Natural killer cell (primary cell): ENCODE results near the gene CNRIP1. TPM values are rescaled to one million over a fixed set of nuclear protein-coding genes. Genes with fewer than 3 reads are reported as not detected.

ENCODE experiments used
- ATAC-seq, 3 donors: fragments of 150-1000 bp in 2 of 3; fragments of 200-7000 bp in 1 of 3; cut with Tn5 transposase; 1 replicate in 1 of 3; 2 replicates in 2 of 3; pipeline ENCODE4 v1.10.0; 2021; ENCODE audit warnings: mild to moderate bottlenecking in 2 of 3, moderate library complexity in 2 of 3
- DNase-seq, 2 donors: peaks; one replicate each; pipeline versions ENCODE4 v3.0.0 to v3.0.0-alpha.2; 2013 to 2021; ENCODE audit warnings: mixed read lengths in 1 of 2
- H3K27ac ChIP-seq: one replicate; pipeline ENCODE4 v1.5.1; 2013; ENCODE audit warnings: mild to moderate bottlenecking, low read length
- H3K27me3 ChIP-seq: one replicate; pipeline ENCODE4 v1.6.1; 2013; ENCODE audit warnings: low read length; ENCODE audit not compliant: control insufficient read depth, insufficient read depth
- H3K36me3 ChIP-seq: one replicate; pipeline ENCODE4 v1.6.1; 2013; ENCODE audit warnings: low read length; ENCODE audit not compliant: control insufficient read depth, insufficient read depth
- H3K4me1 ChIP-seq: one replicate; pipeline ENCODE4 v1.6.1; 2013; ENCODE audit warnings: low read length; ENCODE audit not compliant: control insufficient read depth, insufficient read depth
- H3K4me3 ChIP-seq: one replicate; pipeline ENCODE4 v1.5.1; 2013; ENCODE audit warnings: low read length
- H3K9me3 ChIP-seq: one replicate; pipeline ENCODE4 v1.6.1; 2013; ENCODE audit warnings: low read length; ENCODE audit not compliant: control insufficient read depth, insufficient read depth
- H3K27ac Mint-ChIP-seq, 2 donors: one replicate each; pipeline ENCODE4 v1.8.0; 2022; ENCODE audit warnings: mild to moderate bottlenecking in 2 of 2, mixed read lengths in 2 of 2, moderate library complexity in 1 of 2
- H3K27me3 Mint-ChIP-seq, 2 donors: one replicate each; pipeline ENCODE4 v1.8.0; 2022; ENCODE audit warnings: low read depth in 2 of 2, mixed read lengths in 2 of 2
- H3K36me3 Mint-ChIP-seq: one replicate; pipeline ENCODE4 v1.8.0; 2022; ENCODE audit warnings: mixed read lengths
- H3K4me1 Mint-ChIP-seq, 2 donors: one replicate each; pipeline ENCODE4 v1.8.0; 2022; ENCODE audit warnings: mixed read lengths in 2 of 2
- H3K4me3 Mint-ChIP-seq: one replicate; pipeline ENCODE4 v1.8.0; 2022; ENCODE audit warnings: mild to moderate bottlenecking, moderate library complexity, mixed read lengths
- H3K9me3 Mint-ChIP-seq, 2 donors: one replicate each; pipeline ENCODE4 v1.8.0; 2022; ENCODE audit warnings: mixed read lengths in 2 of 2
- WGBS: methylation state at CpG from one replicate; pipeline ENCODE4 v1.1.7; 2013; ENCODE audit warnings: missing lambda C conversion rate; ENCODE audit not compliant: insufficient coverage; 5-methylcytosine and 5-hydroxymethylcytosine counted together
- intact Hi-C: fragments of 100-400 bp; cut with micrococcal nuclease; formaldehyde crosslinking; loops from one replicate; pipeline ENCODE4 v1.14.2; 2022
- total RNA-seq, 4 donors: library from RNA; stranded (reverse); fragments of 120-200 nt in 1 of 4; gene quantifications; one replicate each; pipeline versions ENCODE4 v1.2.3 to v1.2.4, GENCODE V29; 2013 to 2022
- TF ChIP-seq, protein P1 (sequence below): fragments of 200-600 bp; IDR thresholded peaks from one replicate; pipeline ENCODE4 v1.8.0; 2022; ENCODE audit warnings: antibody characterized with exemption

CNRIP1 gene
- total RNA-seq, 3 donors from 2014 or later (not counting 1 experiment from before 2014, with no cell fraction given): 0.39 to 0.98 TPM; not detected in 1

DNA sequence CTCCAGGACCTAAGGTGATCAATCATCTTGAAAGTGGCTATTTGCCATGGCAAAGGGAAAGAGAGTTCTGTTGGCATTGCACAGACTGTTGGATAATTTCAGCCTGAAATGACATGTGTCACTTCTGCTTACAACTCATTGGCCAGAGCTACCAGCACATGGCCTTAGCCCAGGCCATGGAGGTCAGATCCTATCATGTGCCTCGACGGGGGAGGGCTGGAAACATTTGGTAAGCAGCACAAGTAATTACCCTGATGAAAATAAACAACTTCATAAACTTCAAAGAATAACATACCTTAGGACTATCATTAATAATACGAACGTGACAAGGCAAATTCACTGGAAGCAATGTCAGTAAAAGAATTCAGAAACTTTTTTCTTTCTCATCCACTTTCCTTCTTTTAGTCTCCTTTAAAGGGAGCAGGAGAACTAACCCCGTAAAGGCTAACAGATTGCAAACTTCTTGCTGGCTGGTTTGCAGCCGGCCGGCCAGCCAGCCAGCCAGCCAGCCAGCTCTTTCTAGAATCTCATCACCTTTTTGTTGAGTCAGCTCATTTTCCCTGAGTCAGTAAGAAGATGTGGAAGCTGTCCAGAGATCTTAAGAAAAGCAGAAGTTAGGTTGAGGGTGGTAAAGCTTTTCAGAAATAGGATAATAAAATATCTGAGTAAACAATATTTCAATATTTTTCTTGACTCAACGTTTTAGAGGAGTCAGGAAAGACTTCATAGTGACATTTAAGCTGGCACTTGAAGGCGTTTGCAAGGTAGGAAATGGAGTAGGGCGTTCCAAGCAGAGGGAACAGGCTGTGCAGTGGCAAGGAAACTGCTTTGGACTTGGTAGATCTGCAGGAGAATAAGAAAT is 31.9 kb downstream of the CNRIP1 start:
- no peaks in the 10 kb centered on the region for H3K36me3 ChIP-seq
- H3K27me3 Mint-ChIP-seq: peaks cover 7 to 19% of the 10 kb centered on the region in 2 donors
- 50% methylated on average over 10 of the region's 10 CpGs for WGBS
- DNase-seq: no peak
- H3K27ac ChIP-seq: no peak overlapping the region
- no peaks in the 10 kb centered on the region for H3K9me3 Mint-ChIP-seq
- no peaks in the 10 kb centered on the region for H3K4me1 Mint-ChIP-seq
- no peak overlapping the region for H3K4me3 Mint-ChIP-seq
- H3K27ac Mint-ChIP-seq: no peak overlapping the region
- TF ChIP-seq, protein P1, sequence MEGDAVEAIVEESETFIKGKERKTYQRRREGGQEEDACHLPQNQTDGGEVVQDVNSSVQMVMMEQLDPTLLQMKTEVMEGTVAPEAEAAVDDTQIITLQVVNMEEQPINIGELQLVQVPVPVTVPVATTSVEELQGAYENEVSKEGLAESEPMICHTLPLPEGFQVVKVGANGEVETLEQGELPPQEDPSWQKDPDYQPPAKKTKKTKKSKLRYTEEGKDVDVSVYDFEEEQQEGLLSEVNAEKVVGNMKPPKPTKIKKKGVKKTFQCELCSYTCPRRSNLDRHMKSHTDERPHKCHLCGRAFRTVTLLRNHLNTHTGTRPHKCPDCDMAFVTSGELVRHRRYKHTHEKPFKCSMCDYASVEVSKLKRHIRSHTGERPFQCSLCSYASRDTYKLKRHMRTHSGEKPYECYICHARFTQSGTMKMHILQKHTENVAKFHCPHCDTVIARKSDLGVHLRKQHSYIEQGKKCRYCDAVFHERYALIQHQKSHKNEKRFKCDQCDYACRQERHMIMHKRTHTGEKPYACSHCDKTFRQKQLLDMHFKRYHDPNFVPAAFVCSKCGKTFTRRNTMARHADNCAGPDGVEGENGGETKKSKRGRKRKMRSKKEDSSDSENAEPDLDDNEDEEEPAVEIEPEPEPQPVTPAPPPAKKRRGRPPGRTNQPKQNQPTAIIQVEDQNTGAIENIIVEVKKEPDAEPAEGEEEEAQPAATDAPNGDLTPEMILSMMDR: no peak
- no peak for ATAC-seq
- H3K36me3 Mint-ChIP-seq: no peaks in the 10 kb centered on the region
- H3K4me1 ChIP-seq: no peaks in the 10 kb centered on the region
- no peaks in the 10 kb centered on the region for H3K27me3 ChIP-seq
- intact Hi-C loops: no loop called here
- no peak overlapping the region for H3K4me3 ChIP-seq
- no peaks in the 10 kb centered on the region for H3K9me3 ChIP-seq

DNA sequence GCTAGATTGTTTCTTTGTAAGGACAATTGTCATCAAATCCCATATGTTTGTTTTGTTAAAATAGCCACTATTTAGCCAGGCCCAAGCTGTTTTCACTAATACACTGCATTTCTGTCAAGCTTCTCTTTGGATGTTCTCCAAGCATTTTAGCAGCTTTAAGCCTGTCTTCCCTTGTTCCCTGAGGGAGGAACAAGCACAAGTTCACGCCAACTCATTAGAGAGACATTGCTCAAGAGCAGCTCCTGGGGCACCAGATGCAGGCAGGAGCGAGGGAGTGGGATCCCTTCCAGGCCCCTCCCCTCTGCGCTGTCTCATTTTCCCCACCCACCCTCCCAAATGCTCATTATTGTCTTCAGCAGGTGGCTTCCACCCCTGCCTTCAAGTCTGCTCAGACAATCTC is 34.9 kb downstream of the CNRIP1 start:
- no peaks in the 10 kb centered on the region for H3K4me1 ChIP-seq
- H3K4me3 ChIP-seq: no peak overlapping the region
- ATAC-seq (no peak), DNase-seq (no peak)
- H3K9me3 Mint-ChIP-seq: no peaks in the 10 kb centered on the region
- H3K4me1 Mint-ChIP-seq: no peaks in the 10 kb centered on the region
- intact Hi-C loops: no loop called here
- H3K9me3 ChIP-seq: no peaks in the 10 kb centered on the region
- no peaks in the 10 kb centered on the region for H3K36me3 ChIP-seq
- no peaks in the 10 kb centered on the region for H3K36me3 Mint-ChIP-seq
- no peak overlapping the region for H3K4me3 Mint-ChIP-seq
- H3K27ac ChIP-seq: no peak overlapping the region
- peaks cover 11 to 19% of the 10 kb centered on the region in 2 donors for H3K27me3 Mint-ChIP-seq
- H3K27ac Mint-ChIP-seq: no peak overlapping the region
- H3K27me3 ChIP-seq: no peaks in the 10 kb centered on the region
- 96% methylated on average over 3 of the region's 3 CpGs for WGBS
- TF ChIP-seq, protein P1: no peak

DNA sequence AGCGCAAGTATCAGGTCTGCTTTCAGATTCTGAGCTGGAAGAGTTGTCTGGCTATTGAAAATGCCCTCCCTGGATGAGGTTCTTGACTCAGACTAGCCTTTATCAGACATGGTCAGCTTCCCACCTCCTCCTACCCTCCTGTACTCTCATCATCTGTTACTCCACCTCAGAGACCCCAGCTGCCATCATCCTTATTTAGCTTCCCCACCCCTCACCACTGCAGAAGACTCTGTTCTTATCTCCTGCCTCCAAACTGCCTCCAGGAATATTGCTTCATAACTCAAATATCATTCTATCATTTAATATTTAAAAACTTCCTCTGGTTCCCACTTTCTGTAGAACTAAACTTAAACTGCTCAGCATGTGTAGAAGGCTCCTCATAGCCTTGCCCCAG is 36.3 kb downstream of the CNRIP1 start:
- no peak overlapping the region for H3K4me3 Mint-ChIP-seq

More for the DNA sequence above, 36.3 kb downstream of the CNRIP1 start:
- peaks cover 9 to 15% of the 10 kb centered on the region in 2 donors for H3K27me3 Mint-ChIP-seq
- H3K27ac Mint-ChIP-seq: no peak overlapping the region
- H3K4me3 ChIP-seq: no peak overlapping the region
- no peaks in the 10 kb centered on the region for H3K36me3 ChIP-seq
- H3K27me3 ChIP-seq: no peaks in the 10 kb centered on the region
- no peak for DNase-seq
- no peaks in the 10 kb centered on the region for H3K36me3 Mint-ChIP-seq
- 100% methylated on average over 1 of the region's 1 CpG for WGBS
- intact Hi-C loops: loop anchor here (1.0 to 2.0 kb wide), 2 partner anchors 87 to 161 kb away; no protein-coding TSS in a partner anchor
- no peak overlapping the region for H3K27ac ChIP-seq
- no peak for ATAC-seq
- H3K9me3 ChIP-seq: no peaks in the 10 kb centered on the region
- TF ChIP-seq, protein P1: no peak
- H3K9me3 Mint-ChIP-seq: no peaks in the 10 kb centered on the region
- no peaks in the 10 kb centered on the region for H3K4me1 ChIP-seq
- H3K4me1 Mint-ChIP-seq: no peaks in the 10 kb centered on the region
